GM23338 (cell line): ENCODE results near the gene CHCHD6. TPM values are rescaled to one million over a fixed set of nuclear protein-coding genes. Genes with fewer than 3 reads are reported as not detected.

ENCODE experiments used
- ATAC-seq: fragments of 200-7000 bp; cut with Tn5 transposase; 3 replicates; pipeline ENCODE4 v1.9.1; 2020
- DNase-seq: peaks from one replicate; pipeline ENCODE4 v3.0.0-alpha.2; 2015; ENCODE audit warnings: low spot score
- H2AFZ ChIP-seq: fragments of 200-600 bp; sonication (generic); 2 replicates; pipeline ENCODE4 v1.8.0; 2016; ENCODE audit warnings: antibody characterized with exemption, mild to moderate bottlenecking, moderate library complexity
- H3F3A ChIP-seq: fragments of 200-600 bp; sonication (generic); replicated peaks from 2 replicates; pipeline ENCODE4 v1.8.0; 2017; ENCODE audit warnings: antibody characterized with exemption, mixed run types, low read depth
- H3K27ac ChIP-seq: fragments of 200-600 bp; sonication (generic); 2 replicates; pipeline ENCODE4 v1.6.1; 2016; ENCODE audit warnings: low read depth
- H3K27me3 ChIP-seq: fragments of 200-600 bp; sonication (generic); 2 replicates; pipeline ENCODE4 v1.8.0; 2016; ENCODE audit warnings: mild to moderate bottlenecking, mixed run types, moderate library complexity; ENCODE audit not compliant: insufficient read depth
- H3K36me3 ChIP-seq: fragments of 200-600 bp; sonication (generic); 2 replicates; pipeline ENCODE4 v1.8.0; 2016; ENCODE audit warnings: mild to moderate bottlenecking; ENCODE audit not compliant: insufficient read depth
- H3K4me1 ChIP-seq: fragments of 200-600 bp; sonication (generic); 2 replicates; pipeline ENCODE4 v1.8.0; 2016; ENCODE audit warnings: mild to moderate bottlenecking, moderate library complexity; ENCODE audit not compliant: insufficient read depth
- H3K4me2 ChIP-seq: fragments of 200-600 bp; sonication (generic); 2 replicates; pipeline ENCODE4 v1.7.1; 2017; ENCODE audit warnings: mixed run types
- H3K4me3 ChIP-seq: fragments of 200-600 bp; sonication (generic); 2 replicates; pipeline ENCODE4 v1.6.1; 2016; ENCODE audit warnings: mixed run types
- H3K79me2 ChIP-seq: fragments of 200-600 bp; sonication (generic); replicated peaks from 2 replicates; pipeline ENCODE4 v1.8.0; 2017; ENCODE audit warnings: mild to moderate bottlenecking; ENCODE audit not compliant: insufficient read depth
- H3K9me2 ChIP-seq: fragments of 200-600 bp; sonication (generic); 2 replicates; pipeline ENCODE4 v1.8.0; 2017; ENCODE audit not compliant: insufficient read depth
- H4K20me1 ChIP-seq: fragments of 200-600 bp; sonication (generic); replicated peaks from 2 replicates; pipeline ENCODE4 v1.8.0; 2017; ENCODE audit warnings: mild to moderate bottlenecking; ENCODE audit not compliant: insufficient read depth
- H3K27ac Mint-ChIP-seq: 2 replicates; pipeline ENCODE4 v1.8.0; 2020; ENCODE audit warnings: inconsistent platforms, mild to moderate bottlenecking, moderate library complexity, mixed read lengths
- H3K27me3 Mint-ChIP-seq: 3 replicates; pipeline ENCODE4 v1.8.0; 2022; ENCODE audit warnings: low read depth, mild to moderate bottlenecking, moderate library complexity, mixed read lengths, inconsistent platforms; ENCODE audit not compliant: insufficient read depth, poor library complexity
- H3K36me3 Mint-ChIP-seq: 3 replicates; pipeline ENCODE4 v1.8.0; 2021; ENCODE audit warnings: low read depth, mild to moderate bottlenecking, inconsistent platforms, moderate library complexity, mixed read lengths
- H3K4me1 Mint-ChIP-seq: 3 replicates; pipeline ENCODE4 v1.8.0; 2020; ENCODE audit warnings: mild to moderate bottlenecking, inconsistent platforms, mixed read lengths
- H3K4me3 Mint-ChIP-seq: 3 replicates; pipeline ENCODE4 v1.8.0; 2021; ENCODE audit warnings: moderate library complexity, mild to moderate bottlenecking, inconsistent platforms, mixed read lengths
- H3K9me3 Mint-ChIP-seq: 3 replicates; pipeline ENCODE4 v1.8.0; 2020; ENCODE audit warnings: moderate library complexity, mild to moderate bottlenecking, inconsistent platforms, mixed read lengths
- CREB1 ChIP-seq: fragments of 250-450 bp; sonication (Bioruptor Pico); IDR thresholded peaks from 2 replicates; pipeline ENCODE4 v1.5.0; 2020; ENCODE audit warnings: low read depth, mild to moderate bottlenecking, moderate library complexity
- CTCF ChIP-seq, 2 experiments: fragments of 200-600 bp in 1 of 2; sonication (generic) in 1 of 2; conservative IDR thresholded peaks; 2 replicates each; pipeline versions ENCODE4 v1.5.1 to v1.6.1; 2016 to 2017; ENCODE audit warnings: antibody characterized with exemption in 2 of 2, low read depth in 2 of 2, mild to moderate bottlenecking in 2 of 2, moderate library complexity in 1 of 2
- ETS1 ChIP-seq: IDR thresholded peaks from 2 replicates; pipeline ENCODE4 v1.6.1; 2016; ENCODE audit warnings: antibody characterized with exemption
- EZH2 ChIP-seq: fragments of 200-600 bp; sonication (generic); IDR thresholded peaks from one replicate; pipeline ENCODE4 v1.8.0; 2017; ENCODE audit warnings: antibody characterized with exemption, mild to moderate bottlenecking, low read depth; ENCODE audit not compliant: unreplicated experiment
- EZH2phosphoT487 ChIP-seq: fragments of 200-600 bp; sonication (generic); IDR thresholded peaks from one replicate; pipeline ENCODE4 v1.8.1; 2018; ENCODE audit warnings: antibody characterized with exemption; ENCODE audit not compliant: unreplicated experiment
- JUNB ChIP-seq: IDR thresholded peaks from one replicate; pipeline ENCODE4 v1.6.1; 2016; ENCODE audit warnings: antibody characterized with exemption; ENCODE audit not compliant: unreplicated experiment
- NANOG ChIP-seq: IDR thresholded peaks from 2 replicates; pipeline ENCODE4 v1.6.1; 2016; ENCODE audit warnings: antibody characterized with exemption, borderline replicate concordance
- POLR2AphosphoS5 ChIP-seq: IDR thresholded peaks from 2 replicates; pipeline ENCODE4 v1.6.1; 2016; ENCODE audit warnings: antibody characterized with exemption, low read depth
- REST ChIP-seq: IDR thresholded peaks from one replicate; pipeline ENCODE4 v1.6.1; 2018; ENCODE audit warnings: antibody characterized with exemption; ENCODE audit not compliant: unreplicated experiment
- STAT1 ChIP-seq: IDR thresholded peaks from one replicate; pipeline ENCODE4 v1.6.1; 2016; ENCODE audit warnings: antibody characterized with exemption; ENCODE audit not compliant: unreplicated experiment
- ZNF114 ChIP-seq: fragments of 250-450 bp; sonication (Bioruptor Pico); IDR thresholded peaks from 2 replicates; pipeline ENCODE4 v1.5.0; 2020; ENCODE audit warnings: mild to moderate bottlenecking, moderate library complexity
- ZNF331 ChIP-seq: fragments of 250-450 bp; sonication (Bioruptor Pico); IDR thresholded peaks from 2 replicates; pipeline ENCODE4 v1.5.0; 2020; ENCODE audit warnings: low read depth, mild to moderate bottlenecking, moderate library complexity
- ZNF462 ChIP-seq: fragments of 250-450 bp; sonication (Bioruptor Pico); IDR thresholded peaks from 2 replicates; pipeline ENCODE4 v1.5.0; 2020; ENCODE audit warnings: mild to moderate bottlenecking, moderate library complexity
- polyA plus RNA-seq: library from polyadenylated mRNA; unstranded; fragments of >200 nt; fragmentation: Nextera tagmentation; extraction: Ambion mirVana; gene quantifications from 2 replicates; pipeline ENCODE4 v1.2.1, GENCODE V29; 2016
- total RNA-seq: library from RNA; depleted of rRNA; stranded (reverse); fragments of >200 nt; shearing (Covaris generic); gene quantifications from 2 replicates; pipeline ENCODE4 v1.2.3, GENCODE V29; 2014

CHCHD6 gene
- total and polyA plus RNA-seq, 2 experiments from 2014 or later: 28.8 to 43.0 TPM

- DNase-seq: peak; percentile 47
- TF ChIP-seq ZNF462 (CRISPR knock-in tag): no peak
- TF ChIP-seq CREB1 (CRISPR knock-in tag): no peak
- TF ChIP-seq ZNF114: no peak
- TF ChIP-seq STAT1: no peak
- no peak for TF ChIP-seq ETS1
- TF ChIP-seq EZH2: no peak
- TF ChIP-seq REST: no peak
- no peak for TF ChIP-seq NANOG
- TF ChIP-seq POLR2AphosphoS5: no peak
- TF ChIP-seq EZH2phosphoT487: no peak
- no peak for TF ChIP-seq JUNB
- no peak for TF ChIP-seq ZNF331
- TF ChIP-seq CTCF (conservative IDR thresholded peaks at IDR 0.05; ENCODE audit: low read depth in 2 of 2): no peak
- peaks cover 14% of the 10 kb centered on the region for H3K79me2 ChIP-seq
- H3K4me2 ChIP-seq: peak overlapping the region; percentile 34; the same call in 1 of the 2 replicates
- peak overlapping the region; percentile 87 for H3K27ac ChIP-seq
- no peaks in the 10 kb centered on the region for H3F3A ChIP-seq
- peaks cover 22% of the 10 kb centered on the region for H3K4me1 ChIP-seq
- H3K36me3 ChIP-seq: no peaks in the 10 kb centered on the region
- peak overlapping the region; percentile 94 for H3K27ac Mint-ChIP-seq
- peak; percentile 39 for ATAC-seq
- H2AFZ ChIP-seq: no peak overlapping the region
- H3K4me1 Mint-ChIP-seq: peaks cover 44% of the 10 kb centered on the region
- no peaks in the 10 kb centered on the region for H3K9me2 ChIP-seq
- H3K27me3 ChIP-seq: no peaks in the 10 kb centered on the region
- peaks cover 7% of the 10 kb centered on the region; the same call in 1 of the 3 replicates for H3K36me3 Mint-ChIP-seq
- H3K4me3 ChIP-seq: no peak overlapping the region
- peaks cover 9% of the 10 kb centered on the region for H3K27me3 Mint-ChIP-seq
- no peak overlapping the region; the same call in 2 of the 3 replicates for H3K4me3 Mint-ChIP-seq
- H4K20me1 ChIP-seq: no peaks in the 10 kb centered on the region
- H3K9me3 Mint-ChIP-seq: no peaks in the 10 kb centered on the region
Observed at GRCh38 chr3:126751611-126752302, 47.7 kb downstream of the CHCHD6 start.
